Activated B cell treated with CpG ODN at 0.5 μM for 24 hours (primary cell): Measurements from ENCODE around the gene TMEM87B. TPM values are rescaled to one million over a fixed set of nuclear protein-coding genes. Genes with fewer than 3 reads are reported as not detected.

Experiments
- ATAC-seq: fragments of 200-7000 bp; cut with Tn5 transposase; one replicate; pipeline ENCODE4 v1.10.0; 2021; ENCODE audit warnings: low read depth, mild to moderate bottlenecking, moderate library complexity
- CTCF ChIA-PET: fragments of 350-600 bp; sonication (Branson Sonifier 250); formaldehyde crosslinking; loops from one replicate; lab custom pipeline; 2021; ENCODE audit warnings: antibody characterized with exemption; lab: Charles Lee
- POLR2A ChIA-PET: fragments of 350-600 bp; sonication (Branson Sonifier 250); formaldehyde crosslinking; loops from one replicate; lab custom pipeline; 2021; ENCODE audit warnings: antibody characterized with exemption; lab: Charles Lee
- DNase-seq: peaks from one replicate; pipeline ENCODE4 v3.0.0; 2022
- H3K27ac Mint-ChIP-seq: one replicate; pipeline ENCODE4 v1.8.0; 2020; ENCODE audit warnings: mixed read lengths
- H3K27me3 Mint-ChIP-seq: one replicate; pipeline ENCODE4 v1.8.0; 2021; ENCODE audit warnings: mixed read lengths
- H3K36me3 Mint-ChIP-seq: one replicate; pipeline ENCODE4 v1.8.0; 2021; ENCODE audit warnings: low read depth, mixed read lengths
- H3K4me1 Mint-ChIP-seq: one replicate; pipeline ENCODE4 v1.8.0; 2021; ENCODE audit warnings: mixed read lengths
- H3K4me3 Mint-ChIP-seq: one replicate; pipeline ENCODE4 v1.8.0; 2020; ENCODE audit warnings: mild to moderate bottlenecking, mixed read lengths
- H3K9me3 Mint-ChIP-seq: one replicate; pipeline ENCODE4 v1.8.0; 2020; ENCODE audit warnings: mixed read lengths
- CTCF ChIP-seq: fragments of 200-600 bp; IDR thresholded peaks from one replicate; pipeline ENCODE4 v1.8.0; 2022; ENCODE audit warnings: antibody characterized with exemption, mild to moderate bottlenecking
- intact Hi-C: fragments of 100-400 bp; cut with micrococcal nuclease; formaldehyde crosslinking; loops from one replicate; pipeline ENCODE4 v1.15.1; 2024
- total RNA-seq: library from RNA; stranded (reverse); gene quantifications from 2 replicates; pipeline ENCODE4 v1.2.3, GENCODE V29; 2022

TMEM87B gene
- total RNA-seq, 1 donor from 2014 or later = 19.8 TPM

GRCh38 chr2:112161431-112162145 is 106.5 kb downstream of the TMEM87B start:
- peaks cover 4% of the 10 kb centered on the region for H3K9me3 Mint-ChIP-seq
- H3K27ac Mint-ChIP-seq = no peak overlapping the region
- ChIA-PET CTCF (no interaction called here), POLR2A (interaction anchor here (0.7 kb wide), 1 partner anchor 43 kb away, joined by 3 read pairs; no protein-coding TSS in a partner anchor)
- no peak overlapping the region for H3K4me3 Mint-ChIP-seq
- H3K36me3 Mint-ChIP-seq = no peaks in the 10 kb centered on the region
- no peaks in the 10 kb centered on the region for H3K27me3 Mint-ChIP-seq
- TF ChIP-seq CTCF = no peak
- H3K4me1 Mint-ChIP-seq = peaks cover 18% of the 10 kb centered on the region
- intact Hi-C loops = no loop called here
- no peak for ATAC-seq
- DNase-seq = no peak

- Mint-ChIP-seq H3K4me3 (no peak overlapping the region), H3K27ac (no peak overlapping the region), H3K4me1 (peaks cover 15% of the 10 kb centered on the region), H3K36me3 (no peaks in the 10 kb centered on the region), H3K9me3 (peaks cover 4% of the 10 kb centered on the region), H3K27me3 (no peaks in the 10 kb centered on the region)
- no peak for DNase-seq
- no peak for ATAC-seq
- no peak for TF ChIP-seq CTCF
- intact Hi-C loops = no loop called here
- POLR2A ChIA-PET = interaction anchor here (0.7 kb wide), 2 partner anchors 15 to 43 kb away, joined by 3 to 6 read pairs; no protein-coding TSS in a partner anchor
- CTCF ChIA-PET = no interaction called here
Observed at GRCh38 chr2:112162341-112162740, 107.3 kb downstream of the TMEM87B start.

- H3K27ac Mint-ChIP-seq = no peak overlapping the region
- ATAC-seq = no peak
- H3K9me3 Mint-ChIP-seq = peaks cover 4% of the 10 kb centered on the region
- no peak for DNase-seq
- no peak for TF ChIP-seq CTCF
- intact Hi-C loops = no loop called here
- CTCF ChIA-PET = no interaction called here
- POLR2A ChIA-PET = interaction anchor here (0.7 kb wide), 1 partner anchor 14 kb away, joined by 6 read pairs; no protein-coding TSS in a partner anchor
- peaks cover 14% of the 10 kb centered on the region for H3K4me1 Mint-ChIP-seq
- H3K36me3 Mint-ChIP-seq = no peaks in the 10 kb centered on the region
- no peaks in the 10 kb centered on the region for H3K27me3 Mint-ChIP-seq
- H3K4me3 Mint-ChIP-seq = no peak overlapping the region
Observed at GRCh38 chr2:112162956-112163355, 107.9 kb downstream of the TMEM87B start.

DNA sequence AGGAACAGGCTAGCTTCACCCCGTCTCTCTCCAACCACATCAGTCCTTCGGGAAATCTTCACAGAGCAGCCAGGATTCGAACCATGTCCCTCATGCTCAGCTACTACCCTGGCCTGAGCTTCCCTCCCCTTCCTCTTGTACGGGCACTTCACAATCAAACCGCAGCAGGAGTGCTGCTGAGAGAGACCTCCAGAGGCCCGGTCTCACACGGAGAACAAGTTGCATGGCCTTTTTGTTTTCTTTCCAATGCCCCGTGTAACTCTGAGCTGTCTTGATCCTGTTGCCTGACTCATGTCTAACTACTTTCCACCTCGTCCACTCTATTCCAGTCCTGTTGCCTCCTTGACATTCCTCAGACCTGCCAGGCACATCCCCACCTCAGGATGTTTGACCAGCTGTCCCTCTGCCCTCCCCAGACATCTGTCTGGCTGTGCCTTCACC is 108.5 kb downstream of the TMEM87B start:
- H3K27ac Mint-ChIP-seq = no peak overlapping the region
- ChIA-PET CTCF (no interaction called here), POLR2A (no interaction called here)
- H3K4me1 Mint-ChIP-seq = peaks cover 14% of the 10 kb centered on the region
- no peaks in the 10 kb centered on the region for H3K36me3 Mint-ChIP-seq
- ATAC-seq (no peak), DNase-seq (no peak)
- intact Hi-C loops = no loop called here
- no peak overlapping the region for H3K4me3 Mint-ChIP-seq
- TF ChIP-seq CTCF = no peak
- no peaks in the 10 kb centered on the region for H3K27me3 Mint-ChIP-seq
- H3K9me3 Mint-ChIP-seq = peaks cover 4% of the 10 kb centered on the region

- Mint-ChIP-seq H3K9me3 (peaks cover 4% of the 10 kb centered on the region), H3K27me3 (no peaks in the 10 kb centered on the region), H3K4me1 (peaks cover 2% of the 10 kb centered on the region), H3K4me3 (no peak overlapping the region), H3K27ac (no peak overlapping the region), H3K36me3 (no peaks in the 10 kb centered on the region)
- intact Hi-C loops = no loop called here
- ChIA-PET POLR2A (no interaction called here), CTCF (no interaction called here)
- no peak for TF ChIP-seq CTCF
- no peak for ATAC-seq
- no peak for DNase-seq
Observed at GRCh38 chr2:112164876-112165275, 109.8 kb downstream of the TMEM87B start.
